Measurements from ENCODE around the gene RPS6KB1.
"Not testable (repeated sequence)": the region's sequence is repeated elsewhere in the genome, so short reads cannot be mapped to it uniquely, and the experiment has no call there.

DNA sequence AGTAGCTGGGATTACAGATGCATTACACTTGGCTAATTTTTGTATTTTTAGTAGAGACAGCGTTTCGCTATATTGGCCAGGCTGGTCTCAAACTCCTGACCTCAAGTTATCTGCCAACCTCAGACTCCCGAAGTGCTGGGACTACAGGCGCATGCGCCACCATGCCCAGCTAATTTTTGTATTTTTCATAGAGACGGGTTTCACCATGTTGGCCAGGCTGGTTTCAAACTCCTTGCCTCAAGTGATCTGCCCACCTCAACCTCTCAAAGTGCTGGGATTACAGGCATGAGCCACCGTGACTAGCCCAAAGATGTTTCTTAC is 40.1 kb upstream of the RPS6KB1 start:
- TF ChIP-seq ZNF384 (IDR thresholded peaks at IDR 0.05; ENCODE audit: borderline replicate concordance, low read depth, low read length); JUND (IDR thresholded peaks at IDR 0.05; ENCODE audit: low read depth, low read length); POLR2A (IDR thresholded peaks at IDR 0.05; ENCODE audit: low read depth, low read length); GATAD2B (conservative IDR thresholded peaks at IDR 0.05; ENCODE audit: low read depth): not testable (repeated sequence)
- TF ChIP-seq, protein P1, sequence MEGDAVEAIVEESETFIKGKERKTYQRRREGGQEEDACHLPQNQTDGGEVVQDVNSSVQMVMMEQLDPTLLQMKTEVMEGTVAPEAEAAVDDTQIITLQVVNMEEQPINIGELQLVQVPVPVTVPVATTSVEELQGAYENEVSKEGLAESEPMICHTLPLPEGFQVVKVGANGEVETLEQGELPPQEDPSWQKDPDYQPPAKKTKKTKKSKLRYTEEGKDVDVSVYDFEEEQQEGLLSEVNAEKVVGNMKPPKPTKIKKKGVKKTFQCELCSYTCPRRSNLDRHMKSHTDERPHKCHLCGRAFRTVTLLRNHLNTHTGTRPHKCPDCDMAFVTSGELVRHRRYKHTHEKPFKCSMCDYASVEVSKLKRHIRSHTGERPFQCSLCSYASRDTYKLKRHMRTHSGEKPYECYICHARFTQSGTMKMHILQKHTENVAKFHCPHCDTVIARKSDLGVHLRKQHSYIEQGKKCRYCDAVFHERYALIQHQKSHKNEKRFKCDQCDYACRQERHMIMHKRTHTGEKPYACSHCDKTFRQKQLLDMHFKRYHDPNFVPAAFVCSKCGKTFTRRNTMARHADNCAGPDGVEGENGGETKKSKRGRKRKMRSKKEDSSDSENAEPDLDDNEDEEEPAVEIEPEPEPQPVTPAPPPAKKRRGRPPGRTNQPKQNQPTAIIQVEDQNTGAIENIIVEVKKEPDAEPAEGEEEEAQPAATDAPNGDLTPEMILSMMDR (IDR thresholded peaks at IDR 0.05 in 2 of 3, conservative IDR thresholded peaks at IDR 0.05 in 1 of 3; ENCODE audit: control insufficient read depth in 2 of 3, extremely low read depth in 1 of 3, insufficient read depth in 1 of 3, low read depth in 3 of 3, low read length in 3 of 3), result not testable (repeated sequence)
- TF ChIP-seq, protein P2, sequence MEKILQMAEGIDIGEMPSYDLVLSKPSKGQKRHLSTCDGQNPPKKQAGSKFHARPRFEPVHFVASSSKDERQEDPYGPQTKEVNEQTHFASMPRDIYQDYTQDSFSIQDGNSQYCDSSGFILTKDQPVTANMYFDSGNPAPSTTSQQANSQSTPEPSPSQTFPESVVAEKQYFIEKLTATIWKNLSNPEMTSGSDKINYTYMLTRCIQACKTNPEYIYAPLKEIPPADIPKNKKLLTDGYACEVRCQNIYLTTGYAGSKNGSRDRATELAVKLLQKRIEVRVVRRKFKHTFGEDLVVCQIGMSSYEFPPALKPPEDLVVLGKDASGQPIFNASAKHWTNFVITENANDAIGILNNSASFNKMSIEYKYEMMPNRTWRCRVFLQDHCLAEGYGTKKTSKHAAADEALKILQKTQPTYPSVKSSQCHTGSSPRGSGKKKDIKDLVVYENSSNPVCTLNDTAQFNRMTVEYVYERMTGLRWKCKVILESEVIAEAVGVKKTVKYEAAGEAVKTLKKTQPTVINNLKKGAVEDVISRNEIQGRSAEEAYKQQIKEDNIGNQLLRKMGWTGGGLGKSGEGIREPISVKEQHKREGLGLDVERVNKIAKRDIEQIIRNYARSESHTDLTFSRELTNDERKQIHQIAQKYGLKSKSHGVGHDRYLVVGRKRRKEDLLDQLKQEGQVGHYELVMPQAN (conservative IDR thresholded peaks at IDR 0.05), result not testable (repeated sequence)

Data from GM12878 (cell line).